RWPE2 (cell line): ENCODE data around the gene SYCP2.

ENCODE experiments used
- ATAC-seq: fragments of 200-7000 bp; cut with Tn5 transposase; 3 replicates; pipeline ENCODE4 v1.9.1; 2021; ENCODE audit warnings: low read depth
- DNase-seq: peaks from one replicate; pipeline ENCODE4 v3.0.0-alpha.2; 2020; ENCODE audit warnings: low spot score
- H3K27ac ChIP-seq: fragments of 450-650 bp; 2 replicates; pipeline ENCODE4 v1.5.1; 2017; ENCODE audit warnings: mild to moderate bottlenecking; ENCODE audit not compliant: poor library complexity, severe bottlenecking
- H3K27me3 ChIP-seq: fragments of 250-450 bp; sonication (Bioruptor Pico); 2 replicates; pipeline ENCODE4 v1.5.1; 2021; ENCODE audit warnings: mild to moderate bottlenecking, moderate library complexity; ENCODE audit not compliant: insufficient read depth, poor library complexity, severe bottlenecking
- H3K36me3 ChIP-seq: fragments of 250-450 bp; sonication (Bioruptor Pico); 2 replicates; pipeline ENCODE4 v1.5.1; 2020; ENCODE audit warnings: low read depth, mild to moderate bottlenecking, moderate library complexity
- H3K4me1 ChIP-seq: fragments of 250-450 bp; sonication (Bioruptor Pico); 2 replicates; pipeline ENCODE4 v1.5.1; 2021; ENCODE audit warnings: mild to moderate bottlenecking, moderate library complexity; ENCODE audit not compliant: insufficient read depth, poor library complexity, severe bottlenecking
- H3K4me3 ChIP-seq: fragments of 250-450 bp; sonication (Bioruptor Pico); 2 replicates; pipeline ENCODE4 v1.5.1; 2021; ENCODE audit warnings: mild to moderate bottlenecking, moderate library complexity; ENCODE audit not compliant: severe bottlenecking
- H3K9me3 ChIP-seq: fragments of 250-450 bp; sonication (Bioruptor Pico); 2 replicates; pipeline ENCODE4 v1.5.1; 2021; ENCODE audit warnings: mild to moderate bottlenecking, moderate library complexity; ENCODE audit not compliant: severe bottlenecking
- TF ChIP-seq, protein P1 (sequence below): fragments of 450-650 bp; IDR thresholded peaks from one replicate; pipeline ENCODE4 v1.5.1; 2017; ENCODE audit warnings: mild to moderate bottlenecking, moderate library complexity; ENCODE audit not compliant: poor library complexity, severe bottlenecking

SYCP2 gene

DNA sequence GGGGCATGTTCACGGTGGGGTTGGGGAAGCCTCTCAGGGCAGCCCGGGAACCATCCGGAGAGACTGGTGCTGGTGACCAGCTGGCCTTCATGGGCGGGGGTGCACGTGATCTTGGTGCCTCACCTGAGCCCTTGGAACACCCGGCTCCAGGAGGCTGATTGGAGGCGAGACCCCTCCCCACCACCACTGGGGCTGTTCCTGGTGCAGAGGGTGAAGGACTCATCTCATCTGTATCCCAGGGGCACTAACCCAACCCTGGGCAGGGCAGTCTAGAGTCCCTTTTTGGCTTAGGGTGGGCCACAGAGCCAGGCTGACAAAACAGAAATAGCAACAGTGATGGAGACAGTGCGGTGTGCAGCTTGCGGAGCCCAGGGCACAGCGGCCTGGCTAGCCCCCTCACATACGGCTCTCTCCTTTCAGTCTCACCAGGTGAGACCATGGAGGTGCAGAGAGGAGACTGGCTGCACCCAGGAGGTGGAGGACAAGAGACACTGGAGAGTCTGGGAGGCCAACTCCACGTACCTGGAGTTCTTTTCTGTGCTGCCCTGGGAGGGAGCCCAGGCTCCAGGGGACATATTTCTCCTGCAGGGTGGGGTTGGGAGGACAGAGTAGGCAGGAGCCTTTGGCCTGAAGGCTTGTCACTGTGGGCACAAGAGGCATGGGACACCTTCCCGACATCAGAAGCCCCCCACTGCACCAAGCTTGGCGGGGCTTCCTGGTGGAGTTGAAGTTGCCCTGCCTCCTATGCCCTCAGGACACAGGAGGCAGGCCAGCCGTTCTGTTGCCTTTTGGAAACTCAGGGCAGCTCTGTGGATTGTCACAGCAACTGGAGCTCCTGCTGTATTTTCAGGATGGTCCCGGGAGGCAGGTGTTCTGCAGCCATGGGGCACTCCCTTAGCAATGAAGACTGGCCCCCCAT, 106.0 kb downstream of the SYCP2 start:
- TF ChIP-seq, protein P1, sequence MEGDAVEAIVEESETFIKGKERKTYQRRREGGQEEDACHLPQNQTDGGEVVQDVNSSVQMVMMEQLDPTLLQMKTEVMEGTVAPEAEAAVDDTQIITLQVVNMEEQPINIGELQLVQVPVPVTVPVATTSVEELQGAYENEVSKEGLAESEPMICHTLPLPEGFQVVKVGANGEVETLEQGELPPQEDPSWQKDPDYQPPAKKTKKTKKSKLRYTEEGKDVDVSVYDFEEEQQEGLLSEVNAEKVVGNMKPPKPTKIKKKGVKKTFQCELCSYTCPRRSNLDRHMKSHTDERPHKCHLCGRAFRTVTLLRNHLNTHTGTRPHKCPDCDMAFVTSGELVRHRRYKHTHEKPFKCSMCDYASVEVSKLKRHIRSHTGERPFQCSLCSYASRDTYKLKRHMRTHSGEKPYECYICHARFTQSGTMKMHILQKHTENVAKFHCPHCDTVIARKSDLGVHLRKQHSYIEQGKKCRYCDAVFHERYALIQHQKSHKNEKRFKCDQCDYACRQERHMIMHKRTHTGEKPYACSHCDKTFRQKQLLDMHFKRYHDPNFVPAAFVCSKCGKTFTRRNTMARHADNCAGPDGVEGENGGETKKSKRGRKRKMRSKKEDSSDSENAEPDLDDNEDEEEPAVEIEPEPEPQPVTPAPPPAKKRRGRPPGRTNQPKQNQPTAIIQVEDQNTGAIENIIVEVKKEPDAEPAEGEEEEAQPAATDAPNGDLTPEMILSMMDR = no peak
- H3K27me3 ChIP-seq = no peaks in the 10 kb centered on the region
- H3K36me3 ChIP-seq = no peaks in the 10 kb centered on the region
- H3K27ac ChIP-seq = peak overlapping the region; percentile 88
- H3K9me3 ChIP-seq = no peaks in the 10 kb centered on the region
- no peak overlapping the region for H3K4me3 ChIP-seq
- ATAC-seq (no peak), DNase-seq (peak; percentile 84)
- H3K4me1 ChIP-seq = peaks cover 42% of the 10 kb centered on the region

DNA sequence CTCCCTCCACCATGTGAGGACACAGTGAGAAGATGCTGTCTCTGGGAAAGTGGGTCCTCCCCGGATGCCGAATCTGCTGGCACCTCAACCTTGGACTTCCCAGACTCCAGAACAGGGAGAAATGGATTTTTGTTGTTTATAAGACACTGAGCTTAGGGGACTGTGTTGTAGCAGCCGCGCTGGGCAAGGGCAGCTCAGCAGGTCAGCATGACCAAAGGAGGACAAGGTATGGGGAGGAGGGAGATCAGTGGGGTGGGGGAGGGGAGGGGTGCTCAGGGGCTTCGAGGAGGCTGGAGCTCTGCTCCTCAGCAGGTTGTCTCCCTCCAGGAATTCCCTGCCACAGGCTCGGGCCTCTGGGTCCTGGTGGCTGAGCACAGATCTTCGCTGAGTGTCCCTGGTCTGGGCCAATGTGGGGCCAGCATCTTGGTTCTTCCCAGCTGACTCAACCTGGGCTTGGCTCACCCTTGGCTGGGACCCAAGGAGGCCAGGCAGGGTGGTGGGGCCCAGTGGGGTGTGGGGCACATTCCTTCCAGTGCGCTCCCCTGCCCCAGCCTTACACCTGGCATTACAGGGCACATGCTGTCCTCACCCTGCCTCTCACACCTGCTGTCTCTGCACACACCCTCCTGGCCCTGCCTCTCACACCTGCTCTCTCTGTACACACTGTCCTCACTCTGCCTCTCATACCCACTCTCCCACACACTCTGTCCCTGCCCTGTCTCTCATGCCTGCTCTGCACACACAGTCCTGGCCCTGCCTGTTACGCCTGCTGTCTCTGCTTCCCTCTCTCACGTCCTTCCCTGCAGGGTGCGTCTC, 107.3 kb downstream of the SYCP2 start:
- peak; percentile 100 for DNase-seq
- TF ChIP-seq, protein P1 = no peak
- Histone ChIP-seq H3K36me3 (no peaks in the 10 kb centered on the region), H3K9me3 (no peaks in the 10 kb centered on the region), H3K27me3 (no peaks in the 10 kb centered on the region), H3K4me3 (no peak overlapping the region), H3K27ac (peak overlapping the region; percentile 88), H3K4me1 (peaks cover 29% of the 10 kb centered on the region)
- peak; percentile 85 for ATAC-seq

- Histone ChIP-seq H3K9me3 (no peaks in the 10 kb centered on the region), H3K27ac (peak overlapping the region; percentile 88), H3K36me3 (no peaks in the 10 kb centered on the region), H3K4me1 (peaks cover 29% of the 10 kb centered on the region), H3K27me3 (no peaks in the 10 kb centered on the region), H3K4me3 (no peak overlapping the region)
- DNase-seq (peak; percentile 62), ATAC-seq (no peak)
- TF ChIP-seq, protein P1 = no peak
These were observed 107.9 kb downstream of the SYCP2 start for GRCh38 chr20:59825563-59825920.

GRCh38 chr20:59824711-59825562, 108.5 kb downstream of the SYCP2 start:
- Histone ChIP-seq H3K4me1 (peaks cover 32% of the 10 kb centered on the region), H3K9me3 (no peaks in the 10 kb centered on the region), H3K27ac (peak overlapping the region; percentile 88), H3K36me3 (no peaks in the 10 kb centered on the region), H3K27me3 (no peaks in the 10 kb centered on the region), H3K4me3 (no peak overlapping the region)
- ATAC-seq = no peak
- peak; percentile 63 for DNase-seq
- TF ChIP-seq, protein P1 = no peak
